CD14-positive monocyte (primary cell): ENCODE results near the gene MGAT5. TPM values are rescaled to one million over a fixed set of nuclear protein-coding genes. Genes with fewer than 3 reads are reported as not detected.

Source experiments
- DNase-seq, 3 donors: peaks; one replicate each; pipeline ENCODE4 v3.0.0-alpha.2; 2011 to 2022
- H2AFZ ChIP-seq: 2 replicates; pipeline ENCODE4 v1.6.0; 2012; ENCODE audit warnings: mild to moderate bottlenecking, low read depth, low read length, inconsistent platforms; ENCODE audit not compliant: insufficient read depth, poor library complexity, severe bottlenecking
- H3K27ac ChIP-seq, 2 donors: 1 replicate in 1 of 2; 2 replicates in 1 of 2; pipeline ENCODE4 v1.5.1; 2012 to 2013; ENCODE audit warnings: low read length in 2 of 2, control low read depth in 1 of 2, inconsistent platforms in 1 of 2, low read depth in 1 of 2, mild to moderate bottlenecking in 1 of 2
- H3K27me3 ChIP-seq, 2 donors: one replicate each; pipeline versions ENCODE4 v1.6.0 to v1.6.1; 2011 to 2013; ENCODE audit warnings: low read length in 2 of 2; ENCODE audit not compliant: control insufficient read depth in 2 of 2, insufficient read depth in 2 of 2
- H3K36me3 ChIP-seq, 2 donors: replicated peaks in 1 of 2; 1 replicate in 1 of 2; 2 replicates in 1 of 2; pipeline versions ENCODE4 v1.5.1 to v1.6.1; 2012 to 2013; ENCODE audit warnings: low read length in 2 of 2, control low read depth in 1 of 2, inconsistent platforms in 1 of 2, mild to moderate bottlenecking in 1 of 2; ENCODE audit not compliant: insufficient read depth in 2 of 2, control insufficient read depth in 1 of 2
- H3K4me1 ChIP-seq, 2 donors: 1 replicate in 1 of 2; 2 replicates in 1 of 2; pipeline versions ENCODE4 v1.5.1 to v1.6.1; 2012 to 2013; ENCODE audit warnings: low read length in 2 of 2, control low read depth in 1 of 2, inconsistent platforms in 1 of 2, mild to moderate bottlenecking in 1 of 2, moderate library complexity in 1 of 2; ENCODE audit not compliant: insufficient read depth in 2 of 2, control insufficient read depth in 1 of 2
- H3K4me2 ChIP-seq: replicated peaks from 2 replicates; pipeline ENCODE3; 2012; ENCODE audit warnings: low read length, moderate library complexity, mild to moderate bottlenecking; ENCODE audit not compliant: poor library complexity, severe bottlenecking; ENCODE audit errors: extremely low read depth
- H3K4me3 ChIP-seq, 3 experiments: fragments of 200-600 bp in 1 of 3; sonication (generic) in 1 of 3; replicated peaks in 1 of 3; 1 replicate in 2 of 3; 2 replicates in 1 of 3; pipeline ENCODE4 v1.5.1; 2011 to 2013; ENCODE audit warnings: low read length in 3 of 3, mild to moderate bottlenecking in 3 of 3, control low read depth in 2 of 3, low read depth in 2 of 3, inconsistent platforms in 1 of 3, moderate library complexity in 1 of 3
- H3K79me2 ChIP-seq: 2 replicates; pipeline ENCODE4 v1.6.0; 2012; ENCODE audit warnings: mild to moderate bottlenecking, control low read depth, inconsistent platforms, low read length, moderate library complexity; ENCODE audit not compliant: insufficient read depth
- H3K9ac ChIP-seq: 2 replicates; pipeline ENCODE4 v1.6.0; 2017; ENCODE audit warnings: low read length, mild to moderate bottlenecking; ENCODE audit not compliant: insufficient read depth, poor library complexity, severe bottlenecking
- H3K9me3 ChIP-seq, 2 donors: replicated peaks in 1 of 2; 1 replicate in 1 of 2; 2 replicates in 1 of 2; pipeline versions ENCODE4 v1.5.1 to v1.6.1; 2012 to 2013; ENCODE audit warnings: low read length in 2 of 2, control low read depth in 1 of 2; ENCODE audit not compliant: control insufficient read depth in 1 of 2, insufficient read depth in 1 of 2
- H4K20me1 ChIP-seq: 2 replicates; pipeline ENCODE4 v1.6.0; 2012; ENCODE audit warnings: mild to moderate bottlenecking, low read length, control low read depth, moderate library complexity; ENCODE audit not compliant: insufficient read depth
- H3K27ac Mint-ChIP-seq, 7 donors: one replicate each; pipeline ENCODE4 v1.8.0; 2020; ENCODE audit warnings: mild to moderate bottlenecking in 7 of 7, mixed read lengths in 7 of 7, moderate library complexity in 6 of 7, inconsistent platforms in 2 of 7
- H3K27me3 Mint-ChIP-seq, 3 donors: one replicate each; pipeline ENCODE4 v1.8.0; 2021 to 2022; ENCODE audit warnings: low read depth in 3 of 3, mild to moderate bottlenecking in 3 of 3, mixed read lengths in 3 of 3, moderate library complexity in 3 of 3, inconsistent platforms in 1 of 3
- H3K36me3 Mint-ChIP-seq, 2 donors: one replicate each; pipeline ENCODE4 v1.8.0; 2020; ENCODE audit warnings: mixed read lengths in 2 of 2, inconsistent platforms in 1 of 2, mild to moderate bottlenecking in 1 of 2
- H3K4me1 Mint-ChIP-seq: one replicate; pipeline ENCODE4 v1.8.0; 2020; ENCODE audit warnings: mild to moderate bottlenecking, mixed read lengths
- H3K4me3 Mint-ChIP-seq, 2 donors: one replicate each; pipeline ENCODE4 v1.8.0; 2020; ENCODE audit warnings: mild to moderate bottlenecking in 2 of 2, mixed read lengths in 2 of 2, moderate library complexity in 1 of 2
- H3K9me3 Mint-ChIP-seq, 7 donors: one replicate each; pipeline ENCODE4 v1.8.0; 2020 to 2022; ENCODE audit warnings: mixed read lengths in 7 of 7, mild to moderate bottlenecking in 6 of 7, moderate library complexity in 6 of 7, inconsistent platforms in 2 of 7
- CTCF ChIP-seq: fragments of 200-600 bp; IDR thresholded peaks from one replicate; pipeline ENCODE4 v1.8.0; 2022; ENCODE audit warnings: antibody characterized with exemption, mild to moderate bottlenecking
- WGBS: methylation state at CpG from one replicate; pipeline ENCODE4 v1.1.5; 2013; ENCODE audit warnings: missing lambda C conversion rate; ENCODE audit not compliant: insufficient coverage; 5-methylcytosine and 5-hydroxymethylcytosine counted together
- intact Hi-C, 2 donors: fragments of 100-400 bp; cut with micrococcal nuclease; formaldehyde crosslinking; loops; one replicate each; pipeline versions ENCODE4 v1.15.0 to v1.15.1; 2023
- polyA plus RNA-seq, 3 donors: library from polyadenylated mRNA; depleted of rRNA in 1 of 3; unstranded in 2 of 3; stranded (reverse) in 1 of 3; fragments of 300-500 nt in 2 of 3; fragments of >200 nt in 1 of 3; fragmentation: Illumina TruSeq in 2 of 3; gene quantifications; 1 replicate in 2 of 3; 2 replicates in 1 of 3; pipeline ENCODE4 v1.2.3, GENCODE V29; 2012 to 2021

Gene MGAT5
- polyA plus RNA-seq, 3 donors = 1.9 to 6.6 (median 2.4) TPM

- Mint-ChIP-seq H3K4me1 (peaks cover 26% of the 10 kb centered on the region), H3K36me3 (no peaks in the 10 kb centered on the region), H3K27ac (no peak overlapping the region), H3K9me3 (no peaks in the 10 kb centered on the region), H3K4me3 (no peak overlapping the region), H3K27me3 (no peaks in the 10 kb centered on the region)
- Histone ChIP-seq H3K27me3 (no peaks in the 10 kb centered on the region), H3K9ac (no peak overlapping the region), H4K20me1 (peaks cover 31% of the 10 kb centered on the region), H3K4me1 (no peaks in the 10 kb centered on the region), H2AFZ (no peak overlapping the region), H3K79me2 (peaks cover 24% of the 10 kb centered on the region), H3K27ac (no peak overlapping the region), H3K4me2 (no peak overlapping the region), H3K9me3 (no peaks in the 10 kb centered on the region), H3K36me3 (no peaks in the 10 kb centered on the region), H3K4me3 (no peak overlapping the region)
- no peak for TF ChIP-seq CTCF
- intact Hi-C loops = loop anchor here in 1 of 2 donors (2.0 kb wide), 1 partner anchor 125 kb away; no protein-coding TSS in a partner anchor
- DNase-seq = no peak
- WGBS = 100% methylated on average over 2 of the region's 2 CpGs
Observed at GRCh38 chr2:134244086-134244485, 9.8 kb upstream of the MGAT5 start.

- WGBS = 67% methylated on average over 1 of the region's 3 CpGs
- H3K4me3 Mint-ChIP-seq = no peak overlapping the region
- no peaks in the 10 kb centered on the region for H3K27me3 ChIP-seq
- no peak overlapping the region for H3K9ac ChIP-seq
- no peak overlapping the region for H2AFZ ChIP-seq
- no peaks in the 10 kb centered on the region for H3K36me3 ChIP-seq
- no peak overlapping the region for H3K4me3 ChIP-seq
- H3K9me3 Mint-ChIP-seq = no peaks in the 10 kb centered on the region
- H3K4me1 ChIP-seq = no peaks in the 10 kb centered on the region
- H3K9me3 ChIP-seq = no peaks in the 10 kb centered on the region
- no peak for DNase-seq
- peaks cover 31% of the 10 kb centered on the region for H4K20me1 ChIP-seq
- peaks cover 24% of the 10 kb centered on the region for H3K79me2 ChIP-seq
- H3K4me1 Mint-ChIP-seq = peaks cover 30% of the 10 kb centered on the region
- H3K27ac Mint-ChIP-seq = no peak overlapping the region
- intact Hi-C loops = loop anchor here in 1 of 2 donors (2.0 kb wide), 1 partner anchor 126 kb away; no protein-coding TSS in a partner anchor
- TF ChIP-seq CTCF = no peak
- no peaks in the 10 kb centered on the region for H3K36me3 Mint-ChIP-seq
- no peaks in the 10 kb centered on the region for H3K27me3 Mint-ChIP-seq
- H3K4me2 ChIP-seq = no peak overlapping the region
- no peak overlapping the region for H3K27ac ChIP-seq
Observed at GRCh38 chr2:134244587-134244986, 9.3 kb upstream of the MGAT5 start.
